ENCODE data around the gene KCNK15. TPM values are rescaled to one million over a fixed set of nuclear protein-coding genes. Genes with fewer than 3 reads are reported as not detected.

Gene KCNK15
- total and polyA plus RNA-seq, 9 of the 15 experiments (the other 6 are each of a cell fraction or from before 2014, with no cell fraction given) = 0.03 to 0.30 (median 0.17) TPM; not detected in 5

- no peak overlapping the region for H3K27ac ChIP-seq (ENCODE audit: extremely low read depth, low read depth, low read length)
- ChIA-PET POLR2A (no interaction called here), CTCF (ENCODE audit: low intra/inter-chr PET ratio) (no interaction called here)
- no peak overlapping the region for H3K9ac ChIP-seq (ENCODE audit: insufficient read depth in 1 of 2, low read depth in 2 of 2, low read length in 2 of 2)
- in situ Hi-C loops (cut with MboI) = no loop called here
- no peak for ATAC-seq
- DNase-seq (ENCODE audit: extremely low read depth in 1 of 4, low spot score in 3 of 4) = no peak
- H3K4me2 ChIP-seq (ENCODE audit: insufficient read depth, low read length) = no peak overlapping the region
- no peaks in the 10 kb centered on the region for H3K9me3 ChIP-seq (replicated peaks; ENCODE audit: control insufficient read depth, insufficient read depth, low read depth, low read length)
- H3K9me1 ChIP-seq (ENCODE audit: control insufficient read depth, insufficient read depth, low read length) = no peaks in the 10 kb centered on the region
- no peak overlapping the region for H2AFZ ChIP-seq (ENCODE audit: low read depth, low read length)
- no peaks in the 10 kb centered on the region for H3K36me3 ChIP-seq (ENCODE audit: control insufficient read depth, insufficient read depth, low read length)
- 0% methylated on average over 5 of the region's 5 CpGs for WGBS (ENCODE audit: insufficient coverage, low coverage, missing lambda C conversion rate)
- H3K4me1 ChIP-seq (replicated peaks in 1 of 2; ENCODE audit: control insufficient read depth in 2 of 2, insufficient read depth in 2 of 2, low read length in 2 of 2) = no peaks in the 10 kb centered on the region
- TF ChIP-seq EGR1 (conservative IDR thresholded peaks at IDR 0.05) (peak; percentile 28; the same call in 1 of the 2 replicates), ZNF263 (CRISPR knock-in tag; IDR thresholded peaks at IDR 0.05; ENCODE audit: borderline replicate concordance) (peak; percentile 40; the same call in 1 of the 2 replicates), ZNF764 (CRISPR knock-in tag; IDR thresholded peaks at IDR 0.05; ENCODE audit: low read depth) (no peak)
- H3K27me3 ChIP-seq (ENCODE audit: control insufficient read depth in 2 of 2, insufficient read depth in 2 of 2, low read length in 2 of 2) = peaks cover 0 to 29% of the 10 kb centered on the region in 2 experiments; a peak in 4 of 5 replicates
- no peaks in the 10 kb centered on the region for H3K79me2 ChIP-seq (ENCODE audit: control insufficient read depth, insufficient read depth, low read length)
- intact Hi-C loops (cut with micrococcal nuclease) = no loop called here
- H3K4me3 ChIP-seq = no peak overlapping the region
- no TSS peak for BruUV-seq (replicated peaks)
- peaks cover 7% of the 10 kb centered on the region; the same call in 1 of the 2 replicates for H4K20me1 ChIP-seq (replicated peaks; ENCODE audit: control insufficient read depth, insufficient read depth, low read length)
- no peak for FAIRE-seq
These were observed 23.8 kb downstream of the KCNK15 start for GRCh38 chr20:44769481-44769863.

GRCh38 chr20:44770484-44771171, 25.0 kb downstream of the KCNK15 start:
- H3K4me3 ChIP-seq = no peak overlapping the region
- H2AFZ ChIP-seq (ENCODE audit: low read depth, low read length) = no peak overlapping the region
- DNase-seq (ENCODE audit: extremely low read depth in 1 of 4, low spot score in 3 of 4) (no peak), FAIRE-seq (no peak), ATAC-seq (no peak)
- peaks cover 0 to 26% of the 10 kb centered on the region in 2 experiments; a peak in 4 of 5 replicates for H3K27me3 ChIP-seq (ENCODE audit: control insufficient read depth in 2 of 2, insufficient read depth in 2 of 2, low read length in 2 of 2)
- 1% methylated on average over 11 of the region's 11 CpGs for WGBS (ENCODE audit: insufficient coverage, low coverage, missing lambda C conversion rate)
- H3K4me2 ChIP-seq (ENCODE audit: insufficient read depth, low read length) = no peak overlapping the region
- no peaks in the 10 kb centered on the region for H3K79me2 ChIP-seq (ENCODE audit: control insufficient read depth, insufficient read depth, low read length)
- TF ChIP-seq RBM25 (IDR thresholded peaks at IDR 0.05; ENCODE audit: low read depth, low read length, severe bottlenecking) = peak; percentile 62
- peak; percentile 70; the same call in 1 of the 2 replicates for TF ChIP-seq NFIC (IDR thresholded peaks at IDR 0.05)
- no peak for TF ChIP-seq BMI1 (IDR thresholded peaks at IDR 0.05; ENCODE audit: low read length)
- TF ChIP-seq ARHGAP35 (IDR thresholded peaks at IDR 0.05; ENCODE audit: partially characterized antibody) = no peak
- peak; percentile 96 for TF ChIP-seq ESRRA (IDR thresholded peaks at IDR 0.05; ENCODE audit: borderline replicate concordance, low read depth)
- no peaks in the 10 kb centered on the region for H3K4me1 ChIP-seq (replicated peaks in 1 of 2; ENCODE audit: control insufficient read depth in 2 of 2, insufficient read depth in 2 of 2, low read length in 2 of 2)
- peaks cover 7% of the 10 kb centered on the region; the same call in 1 of the 2 replicates for H4K20me1 ChIP-seq (replicated peaks; ENCODE audit: control insufficient read depth, insufficient read depth, low read length)
- H3K27ac ChIP-seq (ENCODE audit: extremely low read depth, low read depth, low read length) = no peak overlapping the region
- in situ Hi-C loops (cut with MboI) = no loop called here
- intact Hi-C loops (cut with micrococcal nuclease) = no loop called here
- ChIA-PET CTCF (ENCODE audit: low intra/inter-chr PET ratio) (no interaction called here), POLR2A (interaction anchor here (0.8 to 1.7 kb wide), 3 partner anchors 11 to 115 kb away, joined by 3 to 6 read pairs (median 3); partner anchors contain the start of gene YWHAB)
- H3K9me3 ChIP-seq (replicated peaks; ENCODE audit: control insufficient read depth, insufficient read depth, low read depth, low read length) = no peaks in the 10 kb centered on the region
- no peak overlapping the region for H3K9ac ChIP-seq (ENCODE audit: insufficient read depth in 1 of 2, low read depth in 2 of 2, low read length in 2 of 2)
- BruUV-seq (replicated peaks) = no TSS peak
- no peaks in the 10 kb centered on the region for H3K36me3 ChIP-seq (ENCODE audit: control insufficient read depth, insufficient read depth, low read length)
- no peaks in the 10 kb centered on the region for H3K9me1 ChIP-seq (ENCODE audit: control insufficient read depth, insufficient read depth, low read length)
